ENCODE measurements around the gene HOTAIR. TPM values are rescaled to one million over a fixed set of nuclear protein-coding genes. Genes with fewer than 3 reads are reported as not detected.

Gene HOTAIR
- polyA plus RNA-seq, 3 donors: not detected

GRCh38 chr12:53958128-53958527 lies 16.6 kb downstream of the HOTAIR start:
- Histone ChIP-seq H3K36me3 (replicated peaks in 1 of 2; ENCODE audit: control insufficient read depth in 1 of 2, insufficient read depth in 2 of 2, low read length in 2 of 2) (no peaks in the 10 kb centered on the region), H3K9ac (ENCODE audit: insufficient read depth, low read length, poor library complexity, severe bottlenecking) (no peak overlapping the region), H3K27me3 (ENCODE audit: control insufficient read depth in 2 of 2, insufficient read depth in 2 of 2, low read length in 2 of 2) (peaks cover 93 to 99% of the 10 kb centered on the region in 2 donors), H3K79me2 (ENCODE audit: insufficient read depth, low read length) (no peaks in the 10 kb centered on the region), H2AFZ (ENCODE audit: insufficient read depth, low read depth, low read length, poor library complexity, severe bottlenecking) (no peak overlapping the region), H3K9me3 (replicated peaks in 1 of 2; ENCODE audit: control insufficient read depth in 1 of 2, insufficient read depth in 1 of 2, low read length in 2 of 2) (peaks cover 7 to 80% of the 10 kb centered on the region in 2 donors), H3K27ac (ENCODE audit: low read depth in 1 of 2, low read length in 2 of 2) (no peak overlapping the region), H3K4me2 (replicated peaks; ENCODE audit: extremely low read depth, low read length, poor library complexity, severe bottlenecking) (no peak overlapping the region), H4K20me1 (ENCODE audit: insufficient read depth, low read length) (no peaks in the 10 kb centered on the region), H3K4me3 (replicated peaks in 1 of 3; ENCODE audit: low read depth in 2 of 3, low read length in 3 of 3) (no peak overlapping the region), H3K4me1 (ENCODE audit: control insufficient read depth in 1 of 2, insufficient read depth in 2 of 2, low read length in 2 of 2) (no peaks in the 10 kb centered on the region)
- peaks cover 2 to 60% (median 33%) of the 10 kb centered on the region in 7 donors for H3K9me3 Mint-ChIP-seq
- intact Hi-C loops (cut with micrococcal nuclease): no loop called here
- no peak for DNase-seq
- no peak for TF ChIP-seq CTCF (IDR thresholded peaks at IDR 0.05)
- 23% methylated on average over 3 of the region's 3 CpGs for WGBS (ENCODE audit: insufficient coverage)
- no peak overlapping the region for H3K27ac Mint-ChIP-seq
- peak overlapping the region in 1 of 2 donors; percentile 81 for H3K4me3 Mint-ChIP-seq
- H3K36me3 Mint-ChIP-seq: peaks cover 2 to 17% of the 10 kb centered on the region in 2 donors
- peaks cover 93 to 97% (median 95%) of the 10 kb centered on the region in 3 donors for H3K27me3 Mint-ChIP-seq (ENCODE audit: low read depth in 3 of 3)
- H3K4me1 Mint-ChIP-seq: peaks cover 12% of the 10 kb centered on the region

GRCh38 chr12:53956914-53957536 lies 17.7 kb downstream of the HOTAIR start:
- Histone ChIP-seq H3K9ac (ENCODE audit: insufficient read depth, low read length, poor library complexity, severe bottlenecking) (no peak overlapping the region), H4K20me1 (ENCODE audit: insufficient read depth, low read length) (no peaks in the 10 kb centered on the region), H3K79me2 (ENCODE audit: insufficient read depth, low read length) (no peaks in the 10 kb centered on the region), H3K27ac (ENCODE audit: low read depth in 1 of 2, low read length in 2 of 2) (no peak overlapping the region), H3K27me3 (ENCODE audit: control insufficient read depth in 2 of 2, insufficient read depth in 2 of 2, low read length in 2 of 2) (peaks cover 93 to 99% of the 10 kb centered on the region in 2 donors), H2AFZ (ENCODE audit: insufficient read depth, low read depth, low read length, poor library complexity, severe bottlenecking) (no peak overlapping the region), H3K9me3 (replicated peaks in 1 of 2; ENCODE audit: control insufficient read depth in 1 of 2, insufficient read depth in 1 of 2, low read length in 2 of 2) (peaks cover 7 to 84% of the 10 kb centered on the region in 2 donors), H3K36me3 (replicated peaks in 1 of 2; ENCODE audit: control insufficient read depth in 1 of 2, insufficient read depth in 2 of 2, low read length in 2 of 2) (no peaks in the 10 kb centered on the region), H3K4me2 (replicated peaks; ENCODE audit: extremely low read depth, low read length, poor library complexity, severe bottlenecking) (no peak overlapping the region), H3K4me3 (replicated peaks in 1 of 3; ENCODE audit: low read depth in 2 of 3, low read length in 3 of 3) (no peak overlapping the region), H3K4me1 (ENCODE audit: control insufficient read depth in 1 of 2, insufficient read depth in 2 of 2, low read length in 2 of 2) (no peaks in the 10 kb centered on the region)
- intact Hi-C loops (cut with micrococcal nuclease): no loop called here
- peaks cover 12% of the 10 kb centered on the region for H3K4me1 Mint-ChIP-seq
- DNase-seq: no peak
- no peak overlapping the region for H3K27ac Mint-ChIP-seq
- peaks cover 94 to 99% (median 96%) of the 10 kb centered on the region in 3 donors for H3K27me3 Mint-ChIP-seq (ENCODE audit: low read depth in 3 of 3)
- peaks cover 2 to 17% of the 10 kb centered on the region in 2 donors for H3K36me3 Mint-ChIP-seq
- peaks cover 2 to 62% (median 33%) of the 10 kb centered on the region in 7 donors for H3K9me3 Mint-ChIP-seq
- no peak for TF ChIP-seq CTCF (IDR thresholded peaks at IDR 0.05)
- WGBS (ENCODE audit: insufficient coverage): 13% methylated on average over 9 of the region's 11 CpGs
- H3K4me3 Mint-ChIP-seq: peak overlapping the region in 1 of 2 donors; percentile 87
